Keratinocyte (primary cell): ENCODE data around the gene MRPL48. TPM values are rescaled to one million over a fixed set of nuclear protein-coding genes. Genes with fewer than 3 reads are reported as not detected.

Source experiments
- DNase-seq: peaks from one replicate; pipeline ENCODE4 v3.0.0-alpha.2; 2011; ENCODE audit warnings: low read depth, missing footprints, low spot score
- FAIRE-seq: peaks from 2 replicates; lab custom pipeline; 2011; peaks lifted over from hg19 to GRCh38; lab: Jason Lieb, UNC
- H2AFZ ChIP-seq: 2 replicates; pipeline ENCODE4 v1.6.0; 2012; ENCODE audit warnings: low read length, control low read depth, inconsistent platforms; ENCODE audit not compliant: control insufficient read depth
- H3K27ac ChIP-seq: 2 replicates; pipeline ENCODE4 v1.5.1; 2011; ENCODE audit warnings: low read length; ENCODE audit not compliant: control insufficient read depth, insufficient read depth
- H3K27me3 ChIP-seq: 3 replicates; pipeline ENCODE4 v1.6.0; 2011; ENCODE audit warnings: low read length; ENCODE audit not compliant: control insufficient read depth, insufficient read depth; ENCODE audit errors: extremely low read depth
- H3K36me3 ChIP-seq, 2 experiments: 2 replicates in 1 of 2; 3 replicates in 1 of 2; pipeline ENCODE4 v1.5.1; 2011; ENCODE audit warnings: low read length in 2 of 2, mild to moderate bottlenecking in 1 of 2; ENCODE audit not compliant: control insufficient read depth in 2 of 2, insufficient read depth in 2 of 2; ENCODE audit errors: extremely low read depth in 1 of 2
- H3K4me1 ChIP-seq: 3 replicates; pipeline ENCODE4 v1.5.1; 2011; ENCODE audit warnings: low read length; ENCODE audit not compliant: control insufficient read depth, insufficient read depth; ENCODE audit errors: extremely low read depth
- H3K4me2 ChIP-seq: 3 replicates; pipeline ENCODE4 v1.6.0; 2011; ENCODE audit warnings: low read depth, low read length; ENCODE audit not compliant: control insufficient read depth, insufficient read depth; ENCODE audit errors: extremely low read depth
- H3K4me3 ChIP-seq, 3 experiments: fragments of 200-600 bp in 1 of 3; sonication (generic) in 1 of 3; 2 replicates in 2 of 3; 3 replicates in 1 of 3; pipeline ENCODE4 v1.5.1; 2011 to 2016; ENCODE audit warnings: low read length in 3 of 3, mild to moderate bottlenecking in 3 of 3, control low read depth in 2 of 3, inconsistent platforms in 1 of 3, low read depth in 1 of 3, mixed read lengths in 1 of 3, mixed run types in 1 of 3, moderate library complexity in 1 of 3; ENCODE audit not compliant: control insufficient read depth in 2 of 3, insufficient read depth in 2 of 3; ENCODE audit errors: extremely low read depth in 1 of 3
- H3K79me2 ChIP-seq: 2 replicates; pipeline ENCODE4 v1.6.0; 2012; ENCODE audit warnings: low read length; ENCODE audit not compliant: control insufficient read depth, insufficient read depth
- H3K9ac ChIP-seq: 3 replicates; pipeline ENCODE4 v1.6.0; 2011; ENCODE audit warnings: low read length; ENCODE audit not compliant: control insufficient read depth, insufficient read depth; ENCODE audit errors: extremely low read depth
- H3K9me1 ChIP-seq: 3 replicates; pipeline ENCODE4 v1.6.0; 2011; ENCODE audit warnings: low read length; ENCODE audit not compliant: control insufficient read depth, insufficient read depth; ENCODE audit errors: extremely low read depth
- H3K9me3 ChIP-seq: 2 replicates; pipeline ENCODE4 v1.5.1; 2012; ENCODE audit warnings: low read depth, low read length; ENCODE audit not compliant: control insufficient read depth
- H4K20me1 ChIP-seq: 3 replicates; pipeline ENCODE4 v1.6.0; 2011; ENCODE audit warnings: low read length; ENCODE audit not compliant: control insufficient read depth, insufficient read depth; ENCODE audit errors: extremely low read depth
- EZH2 ChIP-seq: IDR thresholded peaks from one replicate; pipeline ENCODE4 v1.6.1; 2012; ENCODE audit warnings: inconsistent platforms, mild to moderate bottlenecking, low read length, moderate library complexity
- dilution Hi-C: fragments of 300-500 bp; cut with MboI; formaldehyde crosslinking; loops from one replicate; pipeline ENCODE4 v1.7.0; 2020; ENCODE audit warnings: low sequenced_read_pairs; ENCODE audit not compliant: extremely low pct_ligation_motif_present
- polyA plus RNA-seq, 5 experiments: library from polyadenylated mRNA; depleted of rRNA in 3 of 5; stranded (reverse) in 3 of 5; stranded (forward) in 1 of 5; unstranded in 1 of 5; fragments of >200 nt; gene quantifications; 1 replicate in 1 of 5; 2 replicates in 3 of 5; 3 replicates in 1 of 5; pipeline versions ENCODE4 v1.2.1 to v1.2.3, GENCODE V29; 2011 to 2012; ENCODE audit warnings: missing spikeins in 2 of 5, low read depth in 1 of 5, low replicate concordance in 1 of 5
- TF ChIP-seq, protein P1 (sequence below), 3 experiments: IDR thresholded peaks in 1 of 3; conservative IDR thresholded peaks in 1 of 3; optimal IDR thresholded peaks in 1 of 3; 2 replicates in 2 of 3; 3 replicates in 1 of 3; pipeline versions ENCODE3 to v1.5.1; 2011; ENCODE audit warnings: low read length in 3 of 3, mild to moderate bottlenecking in 3 of 3, moderate library complexity in 2 of 3, control low read depth in 1 of 3, inconsistent platforms in 1 of 3; ENCODE audit not compliant: insufficient read depth in 2 of 3; ENCODE audit errors: extremely low read depth in 1 of 3

MRPL48 gene
- polyA plus RNA-seq, 1 donor (not counting 4 experiments of a cell fraction or from before 2014, with no cell fraction given): 72.2 TPM

- H2AFZ ChIP-seq: no peak overlapping the region
- dilution Hi-C loops: no loop called here
- no peaks in the 10 kb centered on the region for H3K9me1 ChIP-seq
- peaks cover 96% of the 10 kb centered on the region for H3K79me2 ChIP-seq
- H3K9me3 ChIP-seq: no peaks in the 10 kb centered on the region
- H3K4me3 ChIP-seq: no peak overlapping the region
- peaks cover 20% of the 10 kb centered on the region for H3K4me1 ChIP-seq
- no peak overlapping the region for H3K27ac ChIP-seq
- FAIRE-seq (no peak), DNase-seq (no peak)
- H3K4me2 ChIP-seq: no peak overlapping the region
- H3K36me3 ChIP-seq: peaks cover 0 to 11% of the 10 kb centered on the region in 2 experiments
- no peak for TF ChIP-seq EZH2
- TF ChIP-seq, protein P1, sequence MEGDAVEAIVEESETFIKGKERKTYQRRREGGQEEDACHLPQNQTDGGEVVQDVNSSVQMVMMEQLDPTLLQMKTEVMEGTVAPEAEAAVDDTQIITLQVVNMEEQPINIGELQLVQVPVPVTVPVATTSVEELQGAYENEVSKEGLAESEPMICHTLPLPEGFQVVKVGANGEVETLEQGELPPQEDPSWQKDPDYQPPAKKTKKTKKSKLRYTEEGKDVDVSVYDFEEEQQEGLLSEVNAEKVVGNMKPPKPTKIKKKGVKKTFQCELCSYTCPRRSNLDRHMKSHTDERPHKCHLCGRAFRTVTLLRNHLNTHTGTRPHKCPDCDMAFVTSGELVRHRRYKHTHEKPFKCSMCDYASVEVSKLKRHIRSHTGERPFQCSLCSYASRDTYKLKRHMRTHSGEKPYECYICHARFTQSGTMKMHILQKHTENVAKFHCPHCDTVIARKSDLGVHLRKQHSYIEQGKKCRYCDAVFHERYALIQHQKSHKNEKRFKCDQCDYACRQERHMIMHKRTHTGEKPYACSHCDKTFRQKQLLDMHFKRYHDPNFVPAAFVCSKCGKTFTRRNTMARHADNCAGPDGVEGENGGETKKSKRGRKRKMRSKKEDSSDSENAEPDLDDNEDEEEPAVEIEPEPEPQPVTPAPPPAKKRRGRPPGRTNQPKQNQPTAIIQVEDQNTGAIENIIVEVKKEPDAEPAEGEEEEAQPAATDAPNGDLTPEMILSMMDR (optimal IDR thresholded peaks at IDR 0.05 in 1 of 3, IDR thresholded peaks at IDR 0.05 in 1 of 3, conservative IDR thresholded peaks at IDR 0.05 in 1 of 3; ENCODE audit: extremely low read depth in 1 of 3, insufficient read depth in 2 of 3, low read length in 3 of 3): no peak
- no peaks in the 10 kb centered on the region for H3K27me3 ChIP-seq
- H4K20me1 ChIP-seq: peaks cover 4% of the 10 kb centered on the region
- H3K9ac ChIP-seq: no peak overlapping the region
These were observed 32.0 kb upstream of the MRPL48 start for GRCh38 chr11:73755670-73756069.

DNA sequence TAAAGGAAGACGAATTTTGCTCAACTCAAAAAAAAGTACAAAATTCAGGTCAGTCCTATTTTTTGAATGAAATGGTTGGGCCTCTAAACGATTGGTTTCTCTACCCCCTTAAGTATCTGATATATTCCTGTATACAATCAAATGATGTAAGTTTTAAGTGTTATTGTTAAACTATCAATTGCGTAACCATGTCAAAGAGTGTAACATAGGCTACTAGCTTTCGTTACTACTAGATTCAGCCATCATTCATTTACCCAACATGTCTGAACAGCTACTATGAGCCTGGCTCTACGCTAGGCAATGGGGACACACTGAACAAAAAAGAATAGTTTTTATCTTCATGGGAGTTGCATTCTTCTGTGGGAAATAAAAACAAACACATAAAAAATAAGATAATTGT is 30.1 kb upstream of the MRPL48 start:
- Histone ChIP-seq H4K20me1 (no peaks in the 10 kb centered on the region), H3K27ac (peak overlapping the region; percentile 84)
- dilution Hi-C loops: no loop called here

More for the DNA sequence above, 30.1 kb upstream of the MRPL48 start:
- no peak overlapping the region for H3K9ac ChIP-seq
- peaks cover 79% of the 10 kb centered on the region for H3K79me2 ChIP-seq
- no peaks in the 10 kb centered on the region for H3K9me1 ChIP-seq
- H2AFZ ChIP-seq: no peak overlapping the region
- peaks cover 0 to 6% of the 10 kb centered on the region in 2 experiments for H3K36me3 ChIP-seq
- H3K9me3 ChIP-seq: no peaks in the 10 kb centered on the region
- TF ChIP-seq, protein P1 (optimal IDR thresholded peaks at IDR 0.05 in 1 of 3, IDR thresholded peaks at IDR 0.05 in 1 of 3, conservative IDR thresholded peaks at IDR 0.05 in 1 of 3; ENCODE audit: extremely low read depth in 1 of 3, insufficient read depth in 2 of 3, low read length in 3 of 3): no peak
- no peak for TF ChIP-seq EZH2
- peaks cover 20% of the 10 kb centered on the region for H3K4me1 ChIP-seq
- peak overlapping the region; percentile 95 for H3K4me2 ChIP-seq
- H3K27me3 ChIP-seq: no peaks in the 10 kb centered on the region
- DNase-seq (no peak), FAIRE-seq (peak; percentile 46)
- peak overlapping the region in 2 of 3 experiments; percentile 88 to 92 for H3K4me3 ChIP-seq
